Germinal center (tissue), 1 donor: ENCODE results near the gene MFAP4.

Source experiments
- DNase-seq: peaks from one replicate; pipeline ENCODE4 v3.0.0; 2012; ENCODE audit warnings: mixed read lengths, low spot score

Gene MFAP4, protein sequence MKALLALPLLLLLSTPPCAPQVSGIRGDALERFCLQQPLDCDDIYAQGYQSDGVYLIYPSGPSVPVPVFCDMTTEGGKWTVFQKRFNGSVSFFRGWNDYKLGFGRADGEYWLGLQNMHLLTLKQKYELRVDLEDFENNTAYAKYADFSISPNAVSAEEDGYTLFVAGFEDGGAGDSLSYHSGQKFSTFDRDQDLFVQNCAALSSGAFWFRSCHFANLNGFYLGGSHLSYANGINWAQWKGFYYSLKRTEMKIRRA

DNA sequence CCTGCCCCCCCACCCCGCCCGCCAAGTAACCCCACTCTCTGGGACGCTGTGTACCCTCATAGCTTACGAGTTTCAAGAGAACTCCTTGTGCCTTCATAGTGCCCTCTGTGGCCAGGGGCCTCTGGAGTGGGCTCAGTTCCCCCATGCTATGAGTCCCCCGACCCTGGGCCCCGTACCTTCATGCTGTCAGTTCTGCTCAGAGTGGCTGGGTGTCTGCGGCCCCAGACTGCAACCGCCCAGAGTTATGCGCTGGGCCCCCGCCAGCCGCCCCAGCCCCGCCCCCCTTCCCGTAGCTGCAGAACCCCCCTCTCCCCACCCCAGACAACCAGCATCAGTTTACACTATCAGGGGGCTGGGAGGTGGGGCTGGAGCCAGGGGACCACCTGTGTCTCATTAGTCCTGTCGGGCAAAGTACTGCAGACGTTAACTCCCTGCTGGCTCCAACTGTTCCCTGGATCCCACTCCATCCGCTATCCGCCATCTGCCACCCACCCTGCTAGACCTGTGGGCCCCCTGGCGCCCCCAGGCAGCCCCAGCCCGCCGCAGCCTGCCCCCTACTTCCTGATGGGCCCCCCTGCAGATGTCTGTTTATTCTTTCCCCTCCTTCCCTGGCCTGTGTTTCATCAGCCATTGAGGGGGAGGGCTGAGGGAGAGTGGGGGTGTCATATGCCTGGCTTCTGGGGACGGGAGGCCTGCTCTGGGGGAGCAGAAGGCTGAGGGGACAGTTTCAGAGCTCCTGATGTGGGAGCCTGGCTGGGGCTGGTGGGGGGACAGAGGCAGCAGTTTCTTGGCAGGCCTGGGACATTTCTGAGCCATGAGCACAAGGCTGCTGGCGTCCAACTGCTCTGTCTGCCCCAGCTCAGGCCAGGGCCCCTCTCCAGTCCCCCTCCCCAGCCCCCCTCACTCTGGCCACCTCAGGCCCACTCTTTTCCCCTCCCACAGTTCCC, at the start of gene MFAP4:
TSS of gene MFAP4 (minus strand) at position 217 of the 947 bp plus-strand sequence. CDS start at position 182, 35 bp downstream.
- DNase-seq = no peak

DNA sequence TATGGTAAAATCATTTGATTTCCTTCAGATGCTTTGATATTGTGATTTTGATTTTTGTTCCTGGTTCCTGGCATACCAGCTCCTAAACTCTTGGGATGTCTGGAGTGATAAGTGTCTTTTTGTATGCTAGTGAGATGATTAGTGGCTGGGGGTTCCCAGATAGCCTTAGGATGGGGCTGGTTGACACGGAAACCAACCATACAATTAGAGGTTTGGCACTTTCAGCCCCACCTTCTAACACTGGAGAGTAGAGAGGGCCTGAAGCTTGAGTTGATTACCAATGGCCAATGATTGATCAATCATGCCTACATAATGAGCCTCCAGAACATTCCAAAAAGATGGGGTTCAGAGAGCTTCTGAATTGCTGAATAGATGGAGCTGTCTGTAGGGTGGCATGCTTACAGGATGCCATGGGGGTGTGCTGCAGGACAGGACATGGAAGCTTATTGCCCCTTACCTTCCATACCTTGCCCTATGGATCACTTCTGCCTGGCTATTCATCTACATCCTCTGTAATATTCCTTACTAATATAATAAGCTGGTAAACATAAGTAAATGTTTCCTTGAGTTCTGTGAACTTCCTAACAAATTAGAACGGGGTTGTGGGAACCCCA, 46.8 kb upstream of the MFAP4 start:
- DNase-seq = no peak

DNA sequence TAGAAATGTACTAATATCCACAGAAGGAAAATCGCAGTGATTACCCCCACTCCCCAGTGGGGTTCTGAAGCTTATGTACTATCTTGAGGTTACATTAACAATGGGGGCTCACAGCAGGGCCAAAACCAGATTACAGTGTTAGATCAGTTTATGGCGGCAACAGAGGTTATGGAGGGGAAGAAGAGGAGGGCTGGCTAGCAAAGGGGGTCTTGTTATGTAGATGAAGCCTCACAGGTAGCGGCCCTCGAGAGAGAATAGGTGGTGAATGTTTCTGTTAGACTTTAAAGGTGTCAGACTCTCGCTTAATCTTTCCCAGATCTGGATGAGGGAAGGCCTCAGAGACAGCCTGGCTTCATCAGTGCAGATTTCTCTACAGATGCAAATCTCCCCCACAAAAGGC, 46.3 kb upstream of the MFAP4 start:
- no peak for DNase-seq

DNA sequence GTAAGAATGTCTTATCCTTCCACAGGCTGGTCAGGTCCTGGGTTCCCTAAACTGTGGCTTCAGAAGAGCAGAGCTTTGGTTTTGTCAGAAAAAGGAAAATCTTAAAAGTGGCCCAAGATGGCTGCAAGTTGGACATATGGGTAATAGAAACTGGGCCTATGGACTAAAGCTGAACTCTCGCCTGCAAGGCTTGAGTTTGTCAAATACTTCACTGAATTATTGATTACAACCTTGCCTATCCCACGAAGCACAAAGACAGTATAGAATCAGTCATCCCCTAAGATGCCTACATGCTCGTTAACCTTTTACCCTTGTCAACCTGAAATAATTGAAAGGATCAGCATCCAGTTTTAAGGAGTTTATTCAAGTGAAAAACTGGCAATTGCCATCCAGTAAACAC, 44.7 kb upstream of the MFAP4 start:
- no peak for DNase-seq

DNA sequence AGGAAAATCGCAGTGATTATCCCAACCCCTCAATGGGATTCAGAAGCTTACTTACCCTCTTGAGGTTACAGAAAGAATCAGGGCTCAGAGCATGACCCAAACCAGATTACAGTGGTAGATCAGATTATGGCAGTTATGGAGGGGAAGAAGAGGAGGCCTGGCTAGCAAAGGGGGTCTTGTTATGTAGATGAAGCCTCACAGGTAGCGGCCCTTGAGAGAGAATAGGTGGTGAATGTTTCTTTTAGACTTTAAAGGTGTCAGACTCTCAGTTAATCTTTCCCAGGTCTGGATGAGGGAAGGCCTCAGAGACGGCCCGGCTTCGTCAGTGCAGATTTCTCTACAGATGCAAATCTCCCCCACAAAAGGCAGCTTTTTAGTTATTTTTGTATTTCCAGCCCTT, 39.6 kb upstream of the MFAP4 start:
- no peak for DNase-seq

DNA sequence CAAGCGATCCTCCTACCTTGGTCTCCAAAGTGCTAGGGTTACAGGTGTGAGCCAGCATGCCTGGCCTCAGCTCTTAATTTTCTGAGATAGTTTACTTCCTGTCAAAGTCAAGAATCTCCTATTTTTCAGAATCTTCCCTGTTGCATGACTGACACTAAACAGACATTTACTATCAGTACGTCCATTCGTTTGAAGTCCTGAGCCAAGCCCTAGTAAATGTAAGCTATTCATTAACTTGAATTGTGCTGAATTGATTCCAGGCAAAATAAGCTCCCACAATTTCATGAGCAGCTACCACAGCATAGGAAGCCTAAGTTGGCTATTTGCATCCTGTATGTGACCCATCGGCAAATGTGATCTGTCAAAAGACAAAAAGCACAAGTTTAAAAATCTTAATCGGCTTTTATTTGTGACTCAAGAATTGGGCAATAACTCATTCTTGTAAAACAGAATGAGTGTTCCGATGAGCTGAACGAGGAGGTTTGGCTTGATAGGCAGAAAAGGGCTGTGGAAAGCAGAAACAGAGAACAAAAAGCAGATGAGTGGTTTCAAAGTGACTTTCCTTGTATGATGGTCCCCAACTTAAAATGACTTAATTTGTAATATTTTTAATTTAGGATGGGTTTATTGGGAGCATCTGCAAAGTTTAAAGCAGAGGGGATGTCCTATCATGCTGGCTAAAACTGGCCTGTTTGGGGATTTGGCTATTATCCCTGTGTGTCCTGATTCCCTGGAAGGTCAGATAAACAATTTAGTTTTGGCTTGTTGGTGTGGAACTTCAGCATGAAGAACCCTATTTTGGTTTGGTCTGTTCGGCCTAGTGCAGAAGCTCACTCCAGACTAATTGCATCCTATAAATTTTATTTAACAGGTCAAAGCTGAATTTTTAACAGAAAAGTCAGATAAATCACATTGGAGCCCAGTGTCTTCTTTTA, 38.2 kb upstream of the MFAP4 start:
- no peak for DNase-seq

DNA sequence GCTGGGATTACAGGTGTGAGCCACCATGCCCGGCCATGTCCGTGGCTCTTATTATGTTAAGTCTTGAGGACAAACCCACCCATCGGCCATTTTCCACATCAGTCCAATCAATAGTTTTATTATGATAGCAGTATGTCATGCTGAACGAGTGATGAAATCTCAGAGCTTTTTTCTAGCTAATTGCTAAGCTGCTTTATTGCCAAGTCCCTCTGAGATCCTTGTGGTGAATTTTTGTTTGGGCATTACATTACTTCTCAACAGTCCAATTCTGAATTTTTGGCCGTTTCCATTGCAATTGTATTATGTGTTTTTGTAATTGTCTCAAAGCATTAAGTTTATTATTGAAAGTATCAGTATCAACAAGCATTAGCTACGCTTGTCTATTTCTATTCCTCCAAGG, 34.9 kb upstream of the MFAP4 start:
- no peak for DNase-seq

DNA sequence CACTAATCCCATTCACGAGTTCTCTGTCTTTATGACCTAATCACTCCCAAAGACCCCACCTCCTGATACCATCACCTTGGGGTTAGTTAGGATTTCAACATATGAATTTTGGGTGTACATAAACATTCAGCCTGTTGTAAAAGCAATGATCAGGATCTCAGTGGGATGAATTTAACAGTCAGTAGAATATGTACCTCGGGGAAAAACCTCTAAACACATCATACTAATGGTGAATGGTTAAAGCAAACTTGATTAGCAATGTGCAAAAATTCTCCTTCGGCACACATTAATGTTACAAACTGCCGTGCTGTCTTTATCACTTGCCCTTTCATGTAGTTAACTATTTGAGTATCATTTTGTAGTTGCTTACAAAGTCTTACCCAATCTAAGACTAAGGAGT, 34.2 kb upstream of the MFAP4 start:
- DNase-seq = no peak

DNA sequence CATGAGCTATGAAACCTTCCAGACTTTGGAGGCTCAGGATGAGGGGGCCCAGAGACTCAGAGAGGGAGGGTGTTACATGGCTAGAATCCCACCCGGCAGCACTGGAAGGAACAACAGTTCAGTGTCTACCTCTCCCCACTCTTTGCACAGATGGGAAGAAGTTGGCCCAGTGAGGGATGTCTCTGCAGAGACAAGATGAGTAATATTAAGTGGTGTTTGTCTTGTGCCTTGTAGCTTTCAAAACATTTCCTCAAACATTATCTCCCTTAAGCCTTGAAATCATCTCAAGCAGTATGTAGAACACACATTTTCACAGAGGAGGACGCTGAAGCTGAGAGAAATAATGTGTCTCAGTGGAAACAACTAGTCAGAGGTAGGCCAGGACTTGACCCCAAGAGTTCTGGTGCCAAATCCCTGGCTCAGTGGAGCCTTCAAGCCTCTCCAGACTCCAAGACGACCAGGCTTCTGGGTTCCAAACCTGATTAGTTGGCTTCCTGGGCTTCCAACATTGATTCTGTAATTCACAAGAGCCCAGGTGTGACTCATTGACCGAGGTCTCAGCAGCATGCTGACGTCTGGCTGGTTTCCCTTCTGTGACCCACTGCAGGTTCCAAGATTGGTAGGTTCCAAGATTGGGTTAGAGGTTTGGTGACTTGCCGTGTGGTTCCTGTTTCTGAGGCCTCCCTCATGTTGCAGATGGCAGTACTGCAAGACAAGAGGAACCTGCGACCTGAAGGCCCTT, 31.4 kb upstream of the MFAP4 start:
- no peak for DNase-seq

DNA sequence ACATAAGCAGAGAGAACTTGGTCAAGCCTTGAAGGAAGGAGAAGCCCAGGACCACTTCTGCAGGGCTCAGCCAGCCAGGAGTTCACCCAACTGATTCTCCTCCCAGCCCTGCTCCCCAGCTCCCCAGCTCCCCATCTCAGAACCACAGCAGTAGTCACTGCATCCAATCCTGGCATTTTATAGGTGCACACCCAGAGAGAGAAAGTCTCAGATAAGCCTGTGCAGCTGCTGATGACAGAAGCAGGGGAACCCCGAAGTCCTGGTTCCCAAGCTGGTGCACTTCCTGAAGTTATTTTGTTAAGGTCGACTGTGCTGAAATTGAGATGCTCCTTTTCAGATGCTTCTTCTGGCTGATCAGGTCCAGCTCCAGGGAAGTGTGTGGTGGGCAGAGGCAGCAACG, 30.6 kb upstream of the MFAP4 start:
- no peak for DNase-seq

DNA sequence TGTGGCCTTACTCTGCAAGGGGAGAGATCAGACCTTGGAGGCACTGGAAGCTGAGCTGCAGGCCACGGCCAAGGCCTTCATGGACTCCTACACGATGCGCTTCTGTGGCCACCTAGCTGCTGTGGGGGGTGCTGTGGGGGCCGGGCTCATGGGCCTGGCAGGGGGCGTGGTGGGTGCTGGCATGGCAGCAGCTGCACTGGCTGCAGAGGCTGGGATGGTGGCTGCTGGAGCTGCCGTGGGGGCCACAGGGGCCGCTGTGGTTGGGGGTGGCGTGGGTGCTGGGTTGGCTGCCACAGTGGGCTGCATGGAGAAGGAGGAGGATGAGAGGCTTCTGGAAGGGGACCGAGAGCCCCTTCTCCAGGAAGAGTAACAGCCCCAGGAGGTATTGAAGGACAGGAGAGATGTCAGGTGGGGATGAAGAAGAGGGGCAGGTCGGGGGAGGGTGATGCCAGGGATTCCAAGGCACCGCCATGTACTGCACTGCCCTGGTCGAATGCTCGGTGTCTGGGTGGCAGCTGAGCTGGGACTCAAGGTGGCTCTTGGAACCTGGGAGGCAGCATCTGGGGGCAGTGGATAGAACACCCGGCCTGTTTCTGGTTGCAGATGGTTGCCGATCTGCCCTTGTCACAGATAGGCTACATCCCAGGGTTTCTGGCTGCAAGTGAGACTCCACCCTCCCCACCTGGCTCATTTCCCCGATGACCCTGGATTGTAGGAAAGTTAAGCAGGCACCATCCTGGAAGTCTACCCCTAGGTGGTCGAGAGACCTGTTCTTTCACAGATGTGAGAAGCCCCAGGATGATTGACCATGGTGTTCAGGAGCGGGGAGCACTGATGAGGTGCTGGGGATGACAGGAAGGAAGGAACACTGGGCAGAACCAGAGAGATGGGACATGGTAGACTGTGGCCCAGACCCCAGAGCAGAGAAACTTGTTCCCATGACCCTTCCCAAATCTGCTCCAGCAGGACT, 29.1 kb upstream of the MFAP4 start:
- DNase-seq = no peak

DNA sequence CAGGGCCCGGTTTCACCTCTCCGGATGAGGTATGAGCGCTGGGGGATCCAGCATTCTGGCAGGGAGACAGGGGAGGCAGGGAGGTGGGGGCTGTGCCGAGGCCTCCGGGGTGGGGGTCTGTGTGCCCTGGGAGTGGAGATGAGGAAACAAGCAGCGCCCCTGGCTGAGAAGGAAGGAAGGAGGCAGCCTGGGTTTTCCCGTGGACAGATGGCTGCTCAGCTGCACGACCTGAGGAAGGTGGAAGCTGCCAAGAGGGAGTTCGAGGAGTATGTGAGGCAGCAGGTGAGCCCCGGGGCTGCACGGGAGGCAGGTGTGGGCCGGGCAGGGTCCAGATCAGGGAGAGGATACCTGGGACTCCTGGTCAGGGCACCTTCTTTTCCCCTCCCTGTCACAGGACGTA, 28.3 kb upstream of the MFAP4 start:
- no peak for DNase-seq

DNA sequence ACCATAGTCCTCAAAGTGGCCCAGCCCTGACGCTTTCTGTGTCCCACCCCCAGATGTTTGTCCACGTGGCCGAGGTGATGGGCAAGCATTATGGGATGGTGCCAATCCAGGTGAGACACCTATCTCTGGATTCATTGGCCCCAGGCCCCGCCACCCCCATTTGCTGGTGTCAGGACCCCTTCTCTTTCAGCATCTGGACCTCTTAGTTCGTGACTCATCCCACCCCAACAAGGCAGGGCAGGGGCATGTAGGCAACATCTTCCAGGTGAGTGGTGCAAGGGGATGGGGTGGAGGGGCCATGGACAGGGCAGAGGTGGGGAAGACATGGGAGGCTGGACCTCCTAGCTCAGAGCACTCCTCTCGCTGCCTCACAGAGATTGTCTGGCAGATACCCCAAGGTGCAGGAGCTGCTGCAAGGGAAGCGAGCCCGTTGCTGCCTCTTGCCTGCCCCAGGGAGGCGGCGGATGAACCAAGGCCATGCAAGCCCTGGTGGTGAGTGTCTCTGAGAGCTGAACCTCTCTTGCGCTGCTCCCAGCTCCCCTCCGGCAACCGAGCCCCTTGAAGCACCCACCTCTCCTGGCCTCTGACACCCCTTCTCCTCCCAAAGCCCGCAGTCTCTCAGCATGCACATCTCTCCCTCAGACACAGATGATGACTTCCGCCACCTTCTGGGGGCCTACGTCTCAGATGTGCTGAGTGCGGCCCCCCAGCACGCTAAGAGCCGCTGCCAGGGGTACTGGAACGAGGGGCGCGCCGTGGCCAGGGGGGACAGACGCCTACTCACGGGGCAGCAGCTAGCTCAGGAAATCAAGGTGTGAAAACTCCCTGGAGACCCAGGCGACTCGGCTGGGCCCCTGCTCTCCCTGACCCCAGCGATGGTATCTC, 27.6 kb upstream of the MFAP4 start:
- no peak for DNase-seq

DNA sequence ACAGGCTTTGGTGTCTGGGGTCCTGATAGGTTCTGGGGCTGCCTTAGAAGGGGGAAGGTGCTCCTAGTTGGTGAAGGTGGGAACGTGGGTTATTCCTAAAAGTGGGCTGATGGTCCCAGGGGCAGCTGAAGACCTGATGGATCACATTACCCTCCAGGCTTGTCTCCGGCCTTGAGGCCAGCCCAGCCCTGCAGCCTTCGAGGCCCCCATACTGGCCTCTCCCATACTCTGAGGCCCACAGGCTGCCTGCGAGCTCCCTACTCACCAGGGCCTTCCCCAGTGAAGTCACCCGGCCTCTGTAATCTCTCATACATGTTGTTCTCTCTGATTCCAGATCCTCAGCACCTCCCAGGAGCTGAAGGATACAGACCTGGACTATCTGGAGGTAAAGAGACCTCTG, 26.8 kb upstream of the MFAP4 start:
- no peak for DNase-seq

DNA sequence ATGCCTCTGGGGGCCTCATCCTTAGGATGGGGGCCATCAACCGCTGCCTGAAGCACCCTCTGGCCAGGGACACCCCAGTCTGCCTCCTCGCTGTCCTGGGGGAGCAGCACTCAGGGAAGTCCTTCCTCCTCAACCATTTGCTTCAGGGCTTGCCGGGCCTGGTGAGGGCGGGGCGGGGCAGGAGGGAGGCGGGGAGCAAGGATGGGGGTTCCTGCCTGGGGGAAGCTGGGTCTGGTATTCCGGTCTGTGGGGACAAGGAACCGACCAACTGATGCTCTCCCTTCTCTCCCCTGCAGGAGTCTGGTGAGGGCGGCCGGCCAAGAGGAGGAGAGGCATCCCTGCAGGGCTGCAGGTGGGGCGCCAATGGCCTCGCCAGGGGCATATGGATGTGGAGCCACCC, 26.0 kb upstream of the MFAP4 start:
- DNase-seq = no peak

DNA sequence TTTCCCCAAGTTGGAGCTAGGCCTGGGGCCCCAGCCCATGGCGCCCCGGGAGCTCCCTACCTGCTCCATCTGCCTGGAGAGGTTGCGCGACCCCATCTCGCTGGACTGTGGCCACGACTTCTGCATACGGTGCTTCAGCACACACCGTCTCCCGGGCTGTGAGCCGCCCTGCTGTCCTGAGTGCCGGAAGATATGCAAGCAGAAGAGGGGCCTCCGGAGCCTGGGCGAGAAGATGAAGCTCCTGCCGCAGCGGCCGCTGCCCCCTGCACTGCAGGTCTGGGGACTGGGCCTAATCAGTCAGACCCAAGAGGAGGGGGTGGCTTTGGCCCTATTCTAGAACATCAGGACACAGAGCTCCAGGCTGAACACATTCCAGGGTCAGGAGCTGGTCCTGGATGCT, 25.5 kb upstream of the MFAP4 start:
- no peak for DNase-seq

DNA sequence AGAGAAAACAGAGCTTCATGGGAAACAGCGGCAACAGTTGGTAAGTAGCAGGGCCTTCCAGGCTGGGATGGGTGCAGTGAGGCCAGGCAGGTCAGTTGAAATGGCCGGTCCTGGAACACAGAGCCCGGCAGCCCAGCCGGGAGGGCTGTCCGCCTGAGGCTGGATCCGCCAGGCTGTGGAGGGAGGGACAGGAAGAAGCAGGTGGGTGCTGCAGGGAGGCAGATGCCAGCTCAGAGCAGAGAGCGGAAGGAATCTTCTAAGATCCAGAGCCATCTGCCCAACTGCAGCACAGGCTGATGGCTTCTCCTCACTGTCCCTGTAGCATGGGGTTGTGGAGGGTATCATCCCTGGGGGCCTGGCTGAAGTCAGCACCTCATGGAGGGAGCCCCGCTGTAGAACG, 24.6 kb upstream of the MFAP4 start:
- DNase-seq = no peak

DNA sequence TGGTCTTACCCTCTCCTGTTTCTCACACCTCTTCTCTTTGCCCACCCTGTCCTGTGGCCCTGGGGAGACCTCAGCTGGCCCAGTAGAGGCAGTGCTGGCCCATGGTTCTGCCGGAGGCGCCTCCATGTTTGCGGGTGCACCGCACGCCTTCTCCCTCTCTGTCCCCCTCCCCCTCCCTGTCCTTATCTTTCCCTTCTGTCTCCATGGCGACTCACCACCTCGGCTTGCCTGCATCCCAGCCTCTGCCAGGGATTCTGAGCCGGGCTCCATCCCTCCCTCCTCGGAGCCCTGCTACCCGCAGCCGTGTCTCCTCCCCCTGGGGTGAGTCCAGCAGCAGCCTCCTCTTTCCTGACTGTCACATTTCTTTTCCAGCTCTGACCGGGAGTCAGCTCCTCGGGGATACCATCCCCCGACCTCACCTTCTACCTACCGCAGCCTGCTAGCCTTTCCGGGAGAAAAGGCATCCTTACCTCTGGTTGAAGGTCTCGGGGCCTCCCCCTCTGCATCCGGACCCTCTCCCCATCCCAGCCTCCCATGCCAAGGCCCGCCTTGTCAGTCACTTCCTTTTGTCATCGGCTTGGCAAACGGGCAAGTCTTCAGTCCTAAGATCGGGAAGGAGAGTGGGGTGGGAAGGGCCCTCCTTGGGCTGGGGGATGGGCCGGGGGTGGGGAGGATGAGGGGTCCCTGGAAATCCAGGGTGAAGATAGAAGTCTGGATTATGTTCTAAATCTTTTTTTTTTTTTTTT, 24.1 kb upstream of the MFAP4 start, which contains the start of gene RNF112:
TSS of gene RNF112 (plus strand) at position 358 of the 746 bp plus-strand sequence. CDS start at position 535, 177 bp downstream.
- no peak for DNase-seq
